NT2/D1 (cell line): Measurements from ENCODE around the gene USP31.

Experiments
- YY1 ChIP-seq: IDR thresholded peaks from 2 replicates; pipeline ENCODE4 v1.6.1; 2011; ENCODE audit not compliant: insufficient read length, insufficient read depth
- ZNF274 ChIP-seq: IDR thresholded peaks from 2 replicates; pipeline ENCODE4 v1.6.1; 2011; ENCODE audit warnings: mild to moderate bottlenecking, low read depth, low read length

- TF ChIP-seq YY1 (no peak), ZNF274 (no peak)
Observed at GRCh38 chr16:23182679-23183542, 33.7 kb upstream of the USP31 start, which contains the start of gene SCNN1G.
